HCT116 (cell line): ENCODE measurements around the gene LYSMD2. TPM values are rescaled to one million over a fixed set of nuclear protein-coding genes. Genes with fewer than 3 reads are reported as not detected.

Experiments used
- ATAC-seq: fragments of 200-7000 bp; cut with Tn5 transposase; 2 replicates; pipeline ENCODE4 v1.9.1; 2020; ENCODE audit warnings: mild to moderate bottlenecking, moderate library complexity
- BruUV-seq: library from RNA; stranded (reverse); fragments of 400-500 nt; replicated peaks from 2 replicates; lab custom pipeline; 2021; lab: Mats Ljungman, UMichigan
- CTCF ChIA-PET: fragments of 300-600 bp; sonication (Branson Sonifier 250); formaldehyde crosslinking; loops from one replicate; lab custom pipeline; 2021; ENCODE audit warnings: antibody characterized with exemption; lab: Charles Lee
- POLR2A ChIA-PET: fragments of 300-600, 350-600 bp; sonication (Branson Sonifier 250); formaldehyde crosslinking; loops from one replicate; lab custom pipeline; 2021; ENCODE audit warnings: antibody characterized with exemption; lab: Charles Lee
- RAD21 ChIA-PET, 2 experiments: fragments of 300-600 bp; sonication (Branson Sonifier 250); formaldehyde crosslinking; loops; one replicate each; lab custom pipeline; 2023; ENCODE audit warnings: low total read pairs in 2 of 2; ENCODE audit not compliant: uncharacterized antibody in 2 of 2, unreplicated experiment in 2 of 2, low non-redundant PET in 1 of 2; lab: Charles Lee
- DNase-seq: peaks from one replicate; pipeline ENCODE4 v3.0.0-alpha.2; 2010; ENCODE audit warnings: low read depth, low spot score
- H2AFZ ChIP-seq: fragments of 200-600 bp; shearing (Covaris generic), sonication (generic); 2 replicates; pipeline ENCODE4 v1.6.1; 2017; ENCODE audit warnings: low read depth, mixed run types, mixed read lengths, antibody characterized with exemption, low read length; ENCODE audit not compliant: poor library complexity, severe bottlenecking
- H3K27ac ChIP-seq: 2 replicates; pipeline ENCODE4 v1.5.1; 2012; ENCODE audit warnings: low read depth, low read length
- H3K27me3 ChIP-seq: fragments of 200-600 bp; sonication (generic); 2 replicates; pipeline ENCODE4 v1.6.1; 2016; ENCODE audit warnings: mixed run types, low read length, mixed read lengths; ENCODE audit not compliant: insufficient read depth
- H3K36me3 ChIP-seq, 2 experiments: fragments of 200-500 bp in 1 of 2; fragments of 200-600 bp in 1 of 2; sonication (Bioruptor generic) in 1 of 2; sonication (generic) in 1 of 2; 2 replicates each; pipeline versions ENCODE4 v1.5.1 to v1.6.1; 2014 to 2016; ENCODE audit warnings: low read length in 2 of 2, inconsistent platforms in 1 of 2, mixed read lengths in 1 of 2, mixed run types in 1 of 2; ENCODE audit not compliant: insufficient read depth in 2 of 2, control insufficient read depth in 1 of 2
- H3K4me1 ChIP-seq, 2 experiments: fragments of 200-600 bp in 1 of 2; sonication (generic) in 1 of 2; 2 replicates each; pipeline versions ENCODE4 v1.5.1 to v1.6.1; 2012 to 2017; ENCODE audit warnings: low read length in 2 of 2, inconsistent platforms in 1 of 2, mild to moderate bottlenecking in 1 of 2, mixed read lengths in 1 of 2, mixed run types in 1 of 2, moderate library complexity in 1 of 2; ENCODE audit not compliant: insufficient read depth in 2 of 2, control insufficient read depth in 1 of 2
- H3K4me2 ChIP-seq: fragments of 200-600 bp; sonication (generic); 2 replicates; pipeline ENCODE4 v1.6.1; 2017; ENCODE audit warnings: mixed run types, low read length, mixed read lengths
- H3K4me3 ChIP-seq, 2 experiments: fragments of 200-600 bp in 1 of 2; sonication (generic) in 1 of 2; replicated peaks in 1 of 2; 2 replicates each; pipeline ENCODE4 v1.5.1; 2011 to 2016; ENCODE audit warnings: low read length in 2 of 2, control low read depth in 1 of 2, low read depth in 1 of 2, mild to moderate bottlenecking in 1 of 2, mixed read lengths in 1 of 2, mixed run types in 1 of 2
- H3K79me2 ChIP-seq: fragments of 200-600 bp; sonication (generic); 2 replicates; pipeline ENCODE4 v1.6.1; 2017; ENCODE audit warnings: mild to moderate bottlenecking, mixed run types, low read length, moderate library complexity, mixed read lengths; ENCODE audit not compliant: insufficient read depth
- H3K9ac ChIP-seq: fragments of 200-600 bp; sonication (generic); 2 replicates; pipeline ENCODE4 v1.6.1; 2016; ENCODE audit warnings: low read length, mixed read lengths
- H3K9me2 ChIP-seq: fragments of 200-600 bp; sonication (generic), shearing (Covaris generic); 2 replicates; pipeline ENCODE4 v1.6.1; 2017; ENCODE audit warnings: mixed run types, mild to moderate bottlenecking, moderate library complexity; ENCODE audit not compliant: insufficient read depth
- H3K9me3 ChIP-seq, 2 experiments: fragments of 200-500 bp in 1 of 2; fragments of 200-600 bp in 1 of 2; sonication (Bioruptor generic) in 1 of 2; sonication (generic) in 1 of 2; 2 replicates each; pipeline ENCODE4 v1.6.1; 2014 to 2017; ENCODE audit warnings: low read length in 2 of 2, mixed read lengths in 2 of 2, inconsistent platforms in 1 of 2, low read depth in 1 of 2, mild to moderate bottlenecking in 1 of 2, mixed run types in 1 of 2, moderate library complexity in 1 of 2; ENCODE audit not compliant: control insufficient read depth in 1 of 2, insufficient read depth in 1 of 2
- H4K20me1 ChIP-seq: fragments of 200-600 bp; sonication (generic), shearing (Covaris generic); 2 replicates; pipeline ENCODE4 v1.6.1; 2017; ENCODE audit warnings: mixed run types, mild to moderate bottlenecking, moderate library complexity; ENCODE audit not compliant: insufficient read depth
- ATF3 ChIP-seq: IDR thresholded peaks from 2 replicates; pipeline ENCODE4 v1.6.1; 2012
- CBX3 ChIP-seq: IDR thresholded peaks from 2 replicates; pipeline ENCODE4 v1.6.1; 2012; ENCODE audit warnings: low read depth
- CEBPB ChIP-seq: IDR thresholded peaks from 2 replicates; pipeline ENCODE4 v1.6.1; 2012; ENCODE audit warnings: low read depth
- CTCF ChIP-seq, 3 experiments: fragments of 200-600 bp in 1 of 3; sonication (generic) in 1 of 3; IDR thresholded peaks in 2 of 3; conservative IDR thresholded peaks in 1 of 3; 2 replicates each; pipeline ENCODE4 v1.5.1; 2012 to 2017; ENCODE audit warnings: low read depth in 2 of 3, low read length in 2 of 3, antibody characterized with exemption in 1 of 3, borderline replicate concordance in 1 of 3, control low read depth in 1 of 3, mild to moderate bottlenecking in 1 of 3, mixed read lengths in 1 of 3, mixed run types in 1 of 3, moderate library complexity in 1 of 3; ENCODE audit not compliant: insufficient read depth in 1 of 3
- EGR1 ChIP-seq: IDR thresholded peaks from 2 replicates; pipeline ENCODE4 v1.6.1; 2012; ENCODE audit warnings: low read depth
- POLR2AphosphoS5 ChIP-seq: IDR thresholded peaks from 2 replicates; pipeline ENCODE4 v1.6.1; 2011; ENCODE audit warnings: mild to moderate bottlenecking, low read depth, low read length, moderate library complexity
- RAD21 ChIP-seq: IDR thresholded peaks from 2 replicates; pipeline ENCODE4 v1.6.1; 2012; ENCODE audit warnings: low read depth, mild to moderate bottlenecking
- REST ChIP-seq: IDR thresholded peaks from 2 replicates; pipeline ENCODE4 v1.6.1; 2012; ENCODE audit warnings: low read depth
- SP1 ChIP-seq: IDR thresholded peaks from 2 replicates; pipeline ENCODE4 v1.6.1; 2012; ENCODE audit warnings: low read depth
- SRF ChIP-seq: IDR thresholded peaks from 2 replicates; pipeline ENCODE4 v1.6.1; 2012; ENCODE audit warnings: low read depth
- YY1 ChIP-seq: IDR thresholded peaks from 2 replicates; pipeline ENCODE4 v1.6.1; 2011; ENCODE audit warnings: low read length, low read depth, moderate library complexity, mild to moderate bottlenecking; ENCODE audit not compliant: insufficient replicate concordance; ENCODE audit errors: extremely low read depth
- ZFX ChIP-seq: fragments of 450-650 bp; IDR thresholded peaks from 2 replicates; pipeline ENCODE4 v1.6.1; 2017
- ZNF274 ChIP-seq: fragments of 200-500 bp; sonication (Bioruptor generic); IDR thresholded peaks from 2 replicates; pipeline ENCODE4 v1.6.1; 2014; ENCODE audit warnings: mild to moderate bottlenecking, low read depth, low read length, inconsistent platforms
- intact Hi-C: fragments of 100-400 bp; cut with micrococcal nuclease; formaldehyde crosslinking; loops from 2 replicates; pipeline ENCODE4 v1.10.0; 2022
- total RNA-seq: library from RNA; stranded (reverse); gene quantifications from one replicate; pipeline ENCODE4 v1.2.1, GENCODE V29; 2021; ENCODE audit not compliant: unreplicated experiment

The LYSMD2 gene
- total RNA-seq, 1 experiment from 2014 or later: 10.8 TPM

GRCh38 chr15:51760805-51761204 is 23.4 kb upstream of the LYSMD2 start:
- no peaks in the 10 kb centered on the region for H3K27me3 ChIP-seq
- H3K4me3 ChIP-seq: no peak overlapping the region
- ATAC-seq (no peak), DNase-seq (no peak)
- no peaks in the 10 kb centered on the region for H4K20me1 ChIP-seq
- H3K4me2 ChIP-seq: no peak overlapping the region
- BruUV-seq: no TSS peak
- no peak overlapping the region for H3K9ac ChIP-seq
- POLR2A ChIA-PET: no interaction called here
- CTCF ChIA-PET: interaction anchor here (1.0 to 1.6 kb wide), 2 partner anchors 16 to 110 kb away, joined by 5 to 6 read pairs; no protein-coding TSS in a partner anchor
- no peak overlapping the region for H3K27ac ChIP-seq
- H3K79me2 ChIP-seq: no peaks in the 10 kb centered on the region
- intact Hi-C loops: no loop called here
- RAD21 ChIA-PET: no interaction called here
- H3K4me1 ChIP-seq: no peaks in the 10 kb centered on the region
- no peak overlapping the region for H2AFZ ChIP-seq
- no peaks in the 10 kb centered on the region for H3K9me3 ChIP-seq
- no peaks in the 10 kb centered on the region for H3K9me2 ChIP-seq
- no peaks in the 10 kb centered on the region for H3K36me3 ChIP-seq
- no peak for TF ChIP-seq REST
- no peak for TF ChIP-seq ATF3
- no peak for TF ChIP-seq ZNF274
- no peak for TF ChIP-seq CBX3
- no peak for TF ChIP-seq RAD21
- no peak for TF ChIP-seq ZFX
- TF ChIP-seq POLR2AphosphoS5: no peak
- TF ChIP-seq SP1: no peak
- TF ChIP-seq CEBPB: no peak
- TF ChIP-seq CTCF (IDR thresholded peaks at IDR 0.05 in 2 of 3, conservative IDR thresholded peaks at IDR 0.05 in 1 of 3; ENCODE audit: borderline replicate concordance in 1 of 3, insufficient read depth in 1 of 3, low read depth in 2 of 3, low read length in 2 of 3): no peak
- TF ChIP-seq SRF: no peak
- no peak for TF ChIP-seq YY1
- no peak for TF ChIP-seq EGR1
- TF ChIP-seq, all 23 proteins: peak for 0
